Uterus (tissue), 4 donors: Measurements from ENCODE around the gene TTLL3. TPM values are rescaled to one million over a fixed set of nuclear protein-coding genes. Genes with fewer than 3 reads are reported as not detected.

ENCODE experiments used
- DNase-seq, 2 donors: peaks; one replicate each; pipeline ENCODE4 v3.0.0-alpha.2; 2019 to 2020
- H3K27ac ChIP-seq, 2 donors: fragments of 200-600 bp; sonication (generic); 1 replicate in 1 of 2; 2 replicates in 1 of 2; pipeline ENCODE4 v1.5.1; 2016 to 2018
- H3K27me3 ChIP-seq, 2 donors: fragments of 200-600 bp; sonication (generic); one replicate each; pipeline ENCODE4 v1.5.1; 2018 to 2019; ENCODE audit warnings: control low read depth in 1 of 2
- H3K36me3 ChIP-seq, 2 donors: fragments of 200-600 bp; sonication (generic); one replicate each; pipeline ENCODE4 v1.5.1; 2019; ENCODE audit warnings: control low read depth in 1 of 2
- H3K4me1 ChIP-seq, 2 donors: fragments of 200-600 bp; sonication (generic); one replicate each; pipeline ENCODE4 v1.5.1; 2018 to 2019; ENCODE audit warnings: control low read depth in 1 of 2
- H3K4me3 ChIP-seq, 2 donors: fragments of 200-600 bp; sonication (generic); 1 replicate in 1 of 2; 2 replicates in 1 of 2; pipeline ENCODE4 v1.5.1; 2018 to 2019; ENCODE audit warnings: mild to moderate bottlenecking in 1 of 2
- H3K9me3 ChIP-seq, 2 donors: fragments of 200-600 bp; sonication (generic); one replicate each; pipeline ENCODE4 v1.5.1; 2019; ENCODE audit warnings: control low read depth in 1 of 2
- POLR2A ChIP-seq, 2 donors: fragments of 450-650 bp; IDR thresholded peaks; one replicate each; pipeline ENCODE4 v1.6.1; 2016; ENCODE audit warnings: antibody characterized with exemption in 2 of 2, mild to moderate bottlenecking in 1 of 2, moderate library complexity in 1 of 2
- intact Hi-C: fragments of 100-400 bp; cut with DNase I; formaldehyde crosslinking; loops from one replicate; pipeline ENCODE4 v1.15.1; 2023; ENCODE audit warnings: low total_unique reads
- total RNA-seq, 4 donors: library from RNA; depleted of rRNA in 3 of 4; stranded (reverse); fragments of >200 nt in 3 of 4; gene quantifications; one replicate each; pipeline versions ENCODE4 v1.1.0 to v1.2.4, GENCODE V29; 2014 to 2023
- TF ChIP-seq, protein P1 (sequence below), 4 experiments: fragments of 200-600 bp in 2 of 4; fragments of 450-650 bp in 2 of 4; sonication (generic) in 2 of 4; IDR thresholded peaks; one replicate each; pipeline ENCODE4 v1.5.1; 2016 to 2019; ENCODE audit warnings: antibody characterized with exemption in 4 of 4, mild to moderate bottlenecking in 2 of 4, moderate library complexity in 1 of 4
- donor health status: DM: yes; HTN: yes; CAD: no.

TTLL3 gene
- total RNA-seq, 4 donors from 2014 or later = 67.1 to 349 (median 83.7) TPM

DNA sequence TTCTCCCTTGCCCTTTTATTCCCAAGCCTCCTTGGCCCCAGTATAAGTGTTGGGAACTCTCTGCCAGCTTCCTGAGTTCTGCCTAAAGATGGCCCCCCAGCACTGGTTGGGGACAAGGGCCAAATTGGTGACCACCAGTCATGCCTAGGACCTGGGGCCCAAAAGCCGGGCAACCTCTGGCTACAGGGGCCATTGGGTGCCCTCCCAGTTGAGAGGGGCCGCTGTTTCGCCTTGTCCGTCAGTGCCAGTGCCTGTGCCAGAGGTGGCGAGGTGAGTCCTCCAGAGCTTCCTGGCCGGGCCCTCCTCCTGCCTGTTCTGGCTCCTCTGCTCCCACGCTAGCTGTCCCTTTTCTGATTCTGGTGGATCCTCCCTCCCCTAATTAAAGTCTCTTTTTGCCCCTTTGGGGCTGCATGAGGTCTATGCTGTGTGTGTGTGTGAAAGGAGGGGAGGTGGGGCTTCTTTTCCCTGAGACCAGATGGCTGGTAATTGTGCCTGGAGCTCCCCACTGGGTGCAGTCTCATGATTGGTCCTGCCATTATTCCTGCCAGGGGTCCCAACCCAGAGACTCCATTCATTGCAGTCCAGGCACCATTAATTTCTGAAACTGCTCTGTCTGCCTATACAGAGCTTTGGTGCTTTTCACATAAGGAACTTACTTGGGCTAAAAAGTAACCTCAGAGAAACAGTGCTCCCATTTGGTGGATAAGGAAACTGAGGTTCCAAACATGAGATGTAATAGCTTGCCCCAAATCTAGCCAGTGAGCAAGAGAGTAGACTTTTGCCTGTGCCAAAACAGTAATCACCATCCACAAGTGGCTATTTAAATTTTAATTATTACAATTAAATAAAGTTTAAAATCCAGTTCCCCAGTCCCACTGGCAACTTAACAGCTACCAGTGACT, 3.1 kb upstream of the TTLL3 start:
- Histone ChIP-seq H3K9me3 (no peaks in the 10 kb centered on the region), H3K4me3 (no peak overlapping the region), H3K27ac (no peak overlapping the region), H3K36me3 (no peaks in the 10 kb centered on the region), H3K27me3 (no peaks in the 10 kb centered on the region), H3K4me1 (peaks cover 0 to 4% of the 10 kb centered on the region in 2 donors)
- no peak for TF ChIP-seq POLR2A (IDR thresholded peaks at IDR 0.05)
- DNase-seq = no peak
- intact Hi-C loops = no loop called here

DNA sequence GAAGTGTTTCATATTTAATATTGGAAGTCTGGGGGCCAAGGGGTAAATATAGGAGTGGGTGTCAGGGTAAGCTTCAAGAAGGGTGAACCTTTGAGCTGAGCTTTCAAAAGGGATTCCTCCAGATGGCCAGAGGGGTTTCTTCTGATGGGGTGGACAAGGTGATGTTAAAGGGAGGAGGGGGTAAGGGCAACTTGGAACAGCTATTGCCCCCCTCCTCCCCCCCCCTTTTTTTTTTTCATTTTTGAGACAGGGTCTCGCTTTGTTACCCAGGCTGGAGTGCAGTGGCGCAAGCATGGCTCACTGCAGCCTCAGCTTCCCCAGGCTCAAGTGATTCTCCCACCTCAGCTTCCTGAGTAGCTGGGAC, 2.1 kb upstream of the TTLL3 start:
- no peak overlapping the region for H3K4me3 ChIP-seq
- intact Hi-C loops = no loop called here
- H3K9me3 ChIP-seq = no peaks in the 10 kb centered on the region
- TF ChIP-seq, protein P1, sequence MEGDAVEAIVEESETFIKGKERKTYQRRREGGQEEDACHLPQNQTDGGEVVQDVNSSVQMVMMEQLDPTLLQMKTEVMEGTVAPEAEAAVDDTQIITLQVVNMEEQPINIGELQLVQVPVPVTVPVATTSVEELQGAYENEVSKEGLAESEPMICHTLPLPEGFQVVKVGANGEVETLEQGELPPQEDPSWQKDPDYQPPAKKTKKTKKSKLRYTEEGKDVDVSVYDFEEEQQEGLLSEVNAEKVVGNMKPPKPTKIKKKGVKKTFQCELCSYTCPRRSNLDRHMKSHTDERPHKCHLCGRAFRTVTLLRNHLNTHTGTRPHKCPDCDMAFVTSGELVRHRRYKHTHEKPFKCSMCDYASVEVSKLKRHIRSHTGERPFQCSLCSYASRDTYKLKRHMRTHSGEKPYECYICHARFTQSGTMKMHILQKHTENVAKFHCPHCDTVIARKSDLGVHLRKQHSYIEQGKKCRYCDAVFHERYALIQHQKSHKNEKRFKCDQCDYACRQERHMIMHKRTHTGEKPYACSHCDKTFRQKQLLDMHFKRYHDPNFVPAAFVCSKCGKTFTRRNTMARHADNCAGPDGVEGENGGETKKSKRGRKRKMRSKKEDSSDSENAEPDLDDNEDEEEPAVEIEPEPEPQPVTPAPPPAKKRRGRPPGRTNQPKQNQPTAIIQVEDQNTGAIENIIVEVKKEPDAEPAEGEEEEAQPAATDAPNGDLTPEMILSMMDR (IDR thresholded peaks at IDR 0.05) = no peak
- TF ChIP-seq POLR2A (IDR thresholded peaks at IDR 0.05) = no peak
- DNase-seq = no peak
- H3K4me1 ChIP-seq = peaks cover 0 to 4% of the 10 kb centered on the region in 2 donors
- H3K27me3 ChIP-seq = no peaks in the 10 kb centered on the region
- H3K27ac ChIP-seq = no peak overlapping the region
- H3K36me3 ChIP-seq = no peaks in the 10 kb centered on the region

DNA sequence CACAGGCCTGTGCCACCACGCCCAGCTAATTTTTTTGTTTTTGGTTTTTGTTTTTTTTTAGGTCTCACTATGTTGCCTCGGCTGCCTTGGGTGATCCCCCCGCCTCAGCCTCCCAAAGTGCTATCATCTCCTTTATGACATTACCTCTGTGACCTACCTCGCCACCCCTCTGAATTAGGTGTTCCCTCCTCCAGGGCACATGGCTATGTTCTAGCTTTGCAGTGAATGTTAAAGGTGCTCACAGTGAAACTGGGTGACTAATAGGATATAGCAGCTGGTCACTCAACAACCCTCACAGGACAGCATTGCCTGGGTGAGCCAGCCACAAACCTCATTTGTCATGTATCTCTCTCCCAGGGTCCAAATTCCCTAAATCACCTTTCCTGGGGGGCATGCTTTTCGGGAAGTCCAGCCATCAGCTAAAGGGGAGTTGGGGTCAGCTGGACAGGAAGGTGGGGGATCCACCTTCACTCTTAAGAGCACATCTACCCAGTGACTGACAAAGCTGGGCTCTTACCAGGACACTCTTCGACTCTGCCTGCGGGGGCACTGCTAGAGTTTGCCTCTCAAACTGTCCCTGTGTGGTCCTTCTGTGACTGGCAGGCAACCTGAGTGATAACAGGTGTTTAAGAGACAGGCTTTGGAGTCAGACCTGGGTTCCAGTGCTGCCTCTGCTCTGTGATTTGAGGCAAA, 1.6 kb upstream of the TTLL3 start:
- Histone ChIP-seq H3K4me1 (peaks cover 0 to 4% of the 10 kb centered on the region in 2 donors), H3K27me3 (no peaks in the 10 kb centered on the region), H3K4me3 (no peak overlapping the region), H3K9me3 (no peaks in the 10 kb centered on the region), H3K27ac (peak overlapping the region; percentile 90 to 96), H3K36me3 (no peaks in the 10 kb centered on the region)
- TF ChIP-seq, protein P1 (IDR thresholded peaks at IDR 0.05) = no peak
- TF ChIP-seq POLR2A (IDR thresholded peaks at IDR 0.05) = no peak
- no peak for DNase-seq
- intact Hi-C loops = no loop called here

DNA sequence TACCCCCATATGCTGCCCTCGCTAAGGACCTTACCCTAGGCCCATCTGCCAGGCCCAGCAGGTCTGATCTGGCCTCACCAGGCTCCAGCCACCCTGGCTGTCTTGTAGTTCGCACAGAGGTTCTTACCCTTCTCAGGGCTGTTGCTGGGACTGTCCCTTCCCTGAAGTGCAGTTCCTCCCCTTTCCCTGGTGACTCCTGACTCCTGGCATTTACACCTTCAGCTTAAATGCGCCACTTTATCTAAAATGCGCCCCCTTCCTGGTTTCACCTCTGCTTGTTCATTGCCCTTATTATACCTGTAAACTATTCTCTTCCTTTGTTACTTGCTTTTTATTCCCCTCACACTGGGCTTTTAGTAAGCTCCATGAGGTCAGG, 835 bp upstream of the TTLL3 start:
- no peaks in the 10 kb centered on the region for H3K36me3 ChIP-seq
- H3K27ac ChIP-seq = peak overlapping the region; percentile 90 to 96
- H3K4me3 ChIP-seq = peak overlapping the region; percentile 51 to 68
- H3K27me3 ChIP-seq = no peaks in the 10 kb centered on the region
- peaks cover 0 to 4% of the 10 kb centered on the region in 2 donors for H3K4me1 ChIP-seq
- TF ChIP-seq, protein P1 (IDR thresholded peaks at IDR 0.05) = no peak
- no peak for TF ChIP-seq POLR2A (IDR thresholded peaks at IDR 0.05)
- DNase-seq = no peak
- intact Hi-C loops = no loop called here
- no peaks in the 10 kb centered on the region for H3K9me3 ChIP-seq

DNA sequence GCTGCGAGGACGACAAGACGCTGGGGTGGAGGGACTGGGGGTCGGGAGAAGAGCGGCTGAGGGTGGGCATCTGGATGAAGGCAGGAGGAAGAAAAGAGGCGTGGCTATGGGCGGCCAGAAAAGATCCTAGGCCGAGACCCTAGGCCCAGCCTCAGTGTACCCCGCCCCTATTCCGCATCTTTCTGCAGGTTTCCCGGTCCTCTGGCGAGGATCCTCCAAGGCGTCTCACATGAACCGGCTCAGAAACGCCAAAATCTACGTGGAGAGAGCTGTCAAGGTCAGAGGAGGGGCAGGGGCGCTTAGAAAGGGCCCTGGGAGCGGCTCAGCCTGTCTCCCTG, 340 bp downstream of the TTLL3 start:
- Histone ChIP-seq H3K4me1 (peaks cover 0 to 4% of the 10 kb centered on the region in 2 donors), H3K36me3 (no peaks in the 10 kb centered on the region), H3K27ac (peak overlapping the region; percentile 90 to 96), H3K9me3 (no peaks in the 10 kb centered on the region), H3K4me3 (peak overlapping the region; percentile 51 to 68), H3K27me3 (no peaks in the 10 kb centered on the region)
- intact Hi-C loops = no loop called here
- no peak for DNase-seq
- TF ChIP-seq POLR2A (IDR thresholded peaks at IDR 0.05) = no peak
- TF ChIP-seq, protein P1 (IDR thresholded peaks at IDR 0.05) = no peak
